HG03469 (cell line): Measurements from ENCODE around the gene SLX4IP.

Experiments
- ATAC-seq: cut with Tn5 transposase; IDR thresholded peaks from one replicate; pipeline ENCODE4 v1.9.1; 2021; ENCODE audit warnings: mild to moderate bottlenecking, moderate library complexity, moderate number of reproducible peaks; ENCODE audit not compliant: unreplicated experiment

SLX4IP gene

GRCh38 chr20:10428008-10428407 is 7.1 kb upstream of the SLX4IP start:
- no peak for ATAC-seq

- no peak for ATAC-seq
Observed at GRCh38 chr20:10429443-10429981, 5.6 kb upstream of the SLX4IP start.

- no peak for ATAC-seq
Observed at GRCh38 chr20:10430000-10430466, 5.1 kb upstream of the SLX4IP start.

- no peak for ATAC-seq
Observed at GRCh38 chr20:10430704-10431103, 4.4 kb upstream of the SLX4IP start.

DNA sequence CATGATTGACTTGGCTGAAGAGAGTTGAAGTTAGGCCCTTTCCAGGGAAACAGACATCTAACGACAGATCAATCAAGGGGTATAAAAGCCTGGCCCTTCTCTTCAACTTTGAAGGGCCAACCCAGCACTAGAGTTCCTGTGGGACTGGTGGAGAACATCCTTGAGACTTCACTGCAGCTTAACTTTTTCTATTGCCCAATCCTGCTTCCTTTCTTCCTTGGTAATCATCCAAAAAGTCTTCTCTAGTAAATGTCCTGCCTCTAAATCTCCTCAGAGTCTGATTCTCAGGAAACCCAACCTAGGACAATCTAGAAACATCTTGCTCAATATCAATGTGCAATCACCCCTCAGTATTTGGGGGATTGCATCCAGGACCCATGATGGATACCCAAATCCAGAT is 3.0 kb upstream of the SLX4IP start:
- ATAC-seq: no peak

DNA sequence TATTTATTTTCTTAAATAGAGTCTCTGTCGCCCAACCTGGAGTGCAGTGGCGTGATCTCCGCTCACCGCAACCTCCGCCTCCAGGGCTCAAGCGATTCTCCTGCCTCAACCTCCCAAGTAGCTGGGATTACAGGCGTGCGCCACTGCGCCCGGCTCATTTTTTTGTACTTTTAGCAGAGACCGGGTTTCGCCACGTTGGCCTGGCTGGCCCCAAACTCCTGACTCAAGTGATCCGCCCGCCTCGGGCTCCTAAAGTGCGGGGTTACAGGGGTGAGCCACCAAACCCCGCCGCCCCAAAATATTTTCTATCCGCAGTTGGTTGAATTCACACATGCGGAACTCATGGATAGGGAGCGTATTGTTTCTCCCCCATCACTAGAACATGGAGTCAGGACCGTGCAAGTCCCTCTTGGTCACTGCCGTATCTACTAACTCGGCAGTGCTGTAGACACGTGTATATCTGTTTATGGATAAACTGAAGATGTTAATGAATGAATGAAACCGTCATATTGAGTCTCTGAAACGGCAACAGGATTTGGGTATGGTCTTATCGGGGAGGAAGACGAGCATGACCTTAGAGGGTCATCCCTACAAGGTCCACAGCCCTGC is 2.0 kb upstream of the SLX4IP start:
- ATAC-seq: no peak

DNA sequence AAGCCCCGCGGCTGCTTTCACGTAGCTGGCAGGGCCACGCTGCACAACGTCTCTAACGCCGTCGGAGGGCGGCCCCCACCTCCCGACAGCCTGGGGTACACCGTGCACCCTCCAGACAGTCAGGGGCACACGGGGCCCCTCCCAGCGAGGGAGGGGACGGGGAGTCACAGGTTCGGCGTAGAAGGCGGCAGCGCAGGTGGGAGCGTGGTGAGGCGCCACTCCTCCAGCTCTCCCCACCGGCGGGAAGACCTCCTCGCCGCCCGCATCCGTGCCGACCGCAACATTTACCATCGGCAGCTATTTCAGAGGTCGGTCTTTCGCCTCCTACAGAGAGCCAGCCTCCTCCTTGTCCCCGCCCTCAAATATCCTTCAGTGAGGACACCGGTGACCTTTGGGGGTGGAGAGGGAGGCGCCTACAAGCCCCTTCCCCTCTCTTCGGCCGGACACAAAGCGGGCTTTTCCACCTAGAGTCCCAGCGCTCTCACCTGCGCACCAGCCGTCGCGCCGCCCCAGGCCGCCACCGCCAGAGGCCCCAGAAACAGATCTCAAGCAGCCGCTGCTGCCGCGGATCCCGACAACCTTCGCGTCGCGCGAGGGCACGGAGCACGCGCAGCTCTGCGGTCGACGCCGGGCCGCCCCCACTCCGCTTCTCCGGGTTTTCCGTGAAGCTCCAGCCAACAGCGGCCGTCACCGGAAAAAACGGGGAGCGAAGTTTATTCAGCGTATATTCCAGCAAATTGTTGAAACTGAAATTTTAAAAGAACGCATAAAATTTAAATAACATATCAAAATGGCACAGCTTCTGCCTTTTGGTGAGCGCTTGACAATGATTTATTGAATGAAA is 1.3 kb upstream of the SLX4IP start, which contains the start of gene MKKS:
Gene MKKS (minus strand): TSS at position 600 of the 844 bp plus-strand sequence. CDS start 20,708 bp downstream, outside the sequence.
- ATAC-seq: peak; percentile 38

DNA sequence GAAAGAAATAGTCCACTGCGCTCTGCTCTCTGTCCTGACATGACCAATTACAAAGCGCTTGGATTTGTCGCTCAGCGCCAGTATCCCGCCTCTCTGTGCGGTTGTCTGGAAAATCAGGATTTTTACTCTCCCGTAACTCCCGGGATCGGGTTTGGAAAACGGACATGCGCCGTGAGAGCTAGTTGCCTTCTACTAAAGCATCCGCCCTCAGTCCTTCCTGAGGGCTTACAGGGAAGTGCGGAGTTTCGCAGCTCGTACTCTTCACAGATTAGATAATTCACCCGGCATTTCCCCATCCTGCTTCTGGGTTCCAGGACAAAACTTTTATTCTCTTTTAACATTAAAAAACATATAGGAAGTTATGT is 656 bp upstream of the SLX4IP start:
- ATAC-seq: peak; percentile 23

DNA sequence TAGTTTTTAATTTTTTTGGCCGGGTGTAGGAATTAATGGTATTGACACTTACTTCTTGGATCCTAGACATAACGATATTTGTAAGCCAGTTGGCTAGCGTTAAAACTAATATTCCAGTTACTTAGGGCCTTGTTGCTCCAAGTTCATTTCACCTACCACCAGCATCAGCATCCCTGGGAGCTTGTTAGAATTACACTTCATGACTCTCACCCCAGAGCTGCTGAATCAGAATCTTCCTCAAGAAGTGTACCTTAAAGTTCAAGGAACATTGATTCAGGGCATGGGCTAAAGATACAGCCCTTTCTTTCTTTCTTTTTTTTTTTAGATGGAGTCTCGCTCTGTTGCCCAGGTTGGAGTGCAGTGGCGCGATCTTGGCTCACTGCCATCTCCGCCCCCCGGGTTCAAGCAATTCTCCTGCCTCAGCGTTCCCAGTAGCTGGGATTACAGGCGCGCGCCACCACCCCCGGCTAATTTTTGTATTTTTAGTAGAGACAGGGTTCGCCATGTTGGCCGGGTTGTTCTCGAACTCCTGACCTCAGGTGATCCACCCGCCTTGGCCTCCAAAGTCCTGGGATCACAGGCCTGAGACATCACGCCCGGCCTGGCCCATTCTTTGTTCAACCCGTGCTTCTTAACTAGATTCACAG is 1.1 kb downstream of the SLX4IP start:
- ATAC-seq: no peak

- ATAC-seq: no peak
Observed at GRCh38 chr20:10438217-10438616, 3.1 kb downstream of the SLX4IP start.

DNA sequence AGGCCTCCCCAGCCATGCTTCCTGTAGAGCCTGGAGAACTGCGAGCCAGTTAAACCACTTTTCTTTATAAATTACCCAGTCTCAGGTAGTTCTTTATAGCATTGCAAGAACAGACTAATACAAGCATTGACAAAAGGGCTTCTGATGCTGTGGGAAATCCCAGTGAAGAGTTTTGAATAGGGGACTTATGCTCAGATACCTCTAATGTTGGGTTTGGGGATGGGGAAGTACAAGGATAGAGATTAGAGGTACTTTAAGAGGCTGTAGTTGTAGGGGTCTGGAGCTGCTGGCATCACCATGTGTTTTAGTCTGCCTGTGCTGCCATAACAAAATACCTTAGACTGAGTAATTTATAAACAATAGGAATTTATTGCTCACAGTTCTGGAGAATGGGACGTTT is 8.8 kb downstream of the SLX4IP start:
- ATAC-seq: no peak

GRCh38 chr20:10445758-10446157 is 10.7 kb downstream of the SLX4IP start:
- no peak for ATAC-seq

DNA sequence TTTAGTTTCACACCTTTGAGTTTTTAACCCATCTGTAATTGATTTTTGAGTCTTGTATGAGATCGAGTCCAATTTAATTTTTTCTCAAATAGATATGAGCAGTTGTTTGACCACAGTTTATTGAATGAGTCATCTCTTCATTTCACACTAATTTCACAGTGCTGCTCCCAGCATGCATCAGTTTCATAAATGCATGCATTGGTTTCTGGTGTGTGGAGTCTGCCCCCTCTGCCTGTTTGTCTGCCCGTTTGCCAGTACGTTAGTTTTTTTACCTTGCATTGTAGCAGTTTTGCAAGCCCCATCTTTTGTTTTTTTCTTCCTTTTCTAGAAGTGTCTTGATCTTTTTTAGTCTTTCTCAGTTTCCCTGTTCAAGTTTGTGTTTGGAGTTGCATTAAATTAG is 11.9 kb downstream of the SLX4IP start:
- ATAC-seq: peak; percentile 98

- ATAC-seq: no peak
Observed at GRCh38 chr20:10448270-10449156, 13.4 kb downstream of the SLX4IP start.

DNA sequence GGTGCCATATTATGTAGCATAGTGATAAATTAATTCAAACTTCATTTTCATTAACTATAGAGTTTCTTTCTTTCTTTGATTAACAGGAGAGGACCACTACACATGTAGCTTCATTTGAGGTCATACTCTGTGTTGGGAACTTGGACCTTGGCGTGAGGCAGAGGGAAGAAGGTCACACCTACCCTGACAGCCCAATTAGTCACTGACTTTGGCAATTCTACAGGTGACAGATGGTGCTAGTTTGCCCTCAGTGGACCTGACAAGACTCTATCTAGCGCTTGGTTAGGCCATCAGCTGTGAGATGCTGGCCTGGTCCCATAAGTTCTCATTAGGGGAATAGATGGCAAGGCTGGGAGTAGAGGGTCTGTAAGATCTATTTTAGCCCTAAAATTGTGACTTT is 14.2 kb downstream of the SLX4IP start:
- ATAC-seq: no peak

DNA sequence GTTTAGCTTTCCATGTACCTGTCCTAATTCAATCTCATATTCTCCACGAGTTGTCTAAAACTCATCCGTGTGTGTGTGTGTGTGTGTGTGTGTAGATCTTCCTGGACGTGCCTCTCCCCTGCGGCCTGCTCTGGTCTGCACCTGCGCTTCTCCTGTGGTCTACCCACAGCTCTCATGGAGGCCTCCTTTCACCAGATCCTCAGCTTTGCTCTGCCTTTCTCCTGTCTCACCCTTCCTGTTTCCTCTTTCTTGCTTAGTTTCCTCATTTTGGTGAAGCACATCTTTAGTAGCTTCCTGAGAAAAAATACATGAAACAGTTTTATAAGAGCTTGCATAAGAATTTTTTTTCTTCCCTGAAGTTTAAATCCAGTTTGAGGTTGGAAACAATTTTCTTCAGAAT is 18.1 kb downstream of the SLX4IP start:
- peak; percentile 85 for ATAC-seq

DNA sequence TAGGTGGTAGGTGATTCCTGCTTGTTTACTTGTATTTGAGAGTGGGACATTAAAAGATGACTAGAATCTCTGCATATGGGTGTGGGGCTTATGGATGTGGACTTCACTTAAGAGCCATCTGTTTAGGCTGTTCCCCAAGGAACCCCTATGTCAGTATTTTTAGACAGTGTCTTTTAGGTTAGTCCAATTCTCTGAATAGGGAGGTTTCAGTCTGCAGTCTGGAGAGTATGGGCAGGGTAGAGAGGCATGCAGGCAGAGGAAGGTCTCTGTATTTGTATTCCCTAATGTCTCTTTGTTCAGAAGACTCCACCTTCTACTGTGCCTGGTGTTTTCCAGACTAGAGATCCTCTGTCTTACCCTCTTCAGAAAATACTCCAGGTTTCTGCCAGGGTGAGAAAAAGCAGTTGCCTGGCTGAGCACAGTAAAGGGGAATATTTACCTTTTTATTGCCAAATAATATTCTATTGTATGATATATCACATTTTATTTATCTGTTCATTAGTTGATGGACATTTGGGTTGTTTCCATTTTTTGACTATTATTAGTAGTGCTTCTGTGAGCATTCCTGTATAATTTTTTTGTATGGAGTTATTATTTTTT is 19.1 kb downstream of the SLX4IP start:
- ATAC-seq: no peak

- no peak for ATAC-seq
Observed at GRCh38 chr20:10461495-10461894, 26.4 kb downstream of the SLX4IP start.

GRCh38 chr20:10462516-10462915 is 27.4 kb downstream of the SLX4IP start:
- no peak for ATAC-seq

DNA sequence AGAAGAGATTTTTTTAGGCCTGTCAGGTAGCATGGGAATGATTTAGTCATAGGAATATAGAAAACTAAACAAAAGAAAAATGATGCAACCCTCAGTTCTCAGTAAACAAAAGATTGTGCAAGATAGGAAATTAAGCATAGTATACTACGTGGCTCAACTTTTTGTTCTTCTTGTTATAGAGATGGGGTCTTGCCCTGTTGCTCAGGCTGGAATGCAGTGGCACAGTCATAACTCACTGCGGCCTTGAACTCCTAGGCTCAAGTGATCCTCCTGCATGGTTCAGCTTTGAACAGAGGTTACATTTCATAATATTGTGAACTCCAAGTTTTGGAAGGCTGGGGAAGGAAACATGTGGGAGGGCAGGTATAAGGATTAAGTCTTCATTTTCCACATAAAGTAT is 28.5 kb downstream of the SLX4IP start:
- no peak for ATAC-seq
